ENCODE data around the gene PHF1. TPM values are rescaled to one million over a fixed set of nuclear protein-coding genes. Genes with fewer than 3 reads are reported as not detected.

Gene PHF1
- total RNA-seq, 2 donors from 2014 or later = 51.8 to 69.8 TPM

- Histone ChIP-seq H3K27ac (peak overlapping the region; percentile 91 to 95), H3K36me3 (no peaks in the 10 kb centered on the region), H3K4me3 (peak overlapping the region; percentile 54 to 66), H3K4me1 (peaks cover 0 to 54% of the 10 kb centered on the region in 2 donors), H3K9me3 (no peaks in the 10 kb centered on the region), H3K27me3 (no peaks in the 10 kb centered on the region)
- DNase-seq (ENCODE audit: low spot score) = peak; percentile 88
- TF ChIP-seq CTCF (IDR thresholded peaks at IDR 0.05) = peak; percentile 41 to 83
Observed at GRCh38 chr6:33425668-33426577, 15.1 kb downstream of the PHF1 start.

GRCh38 chr6:33426590-33427511, 16.0 kb downstream of the PHF1 start:
- Histone ChIP-seq H3K36me3 (no peaks in the 10 kb centered on the region), H3K9me3 (no peaks in the 10 kb centered on the region), H3K27me3 (no peaks in the 10 kb centered on the region), H3K4me3 (peak overlapping the region; percentile 60 to 66), H3K27ac (peak overlapping the region; percentile 91 to 95), H3K4me1 (peaks cover 0 to 64% of the 10 kb centered on the region in 2 donors)
- no peak for TF ChIP-seq CTCF (IDR thresholded peaks at IDR 0.05)
- DNase-seq (ENCODE audit: low spot score) = no peak

GRCh38 chr6:33427585-33428223, 16.9 kb downstream of the PHF1 start:
- peaks cover 0 to 72% of the 10 kb centered on the region in 2 donors for H3K4me1 ChIP-seq

GRCh38 chr6:33428224-33428965, 17.6 kb downstream of the PHF1 start:
- TF ChIP-seq CTCF (IDR thresholded peaks at IDR 0.05) = peak in 1 of 2 donors; percentile 29
- peaks cover 0 to 76% of the 10 kb centered on the region in 2 donors for H3K4me1 ChIP-seq
- peak overlapping the region; percentile 62 to 67 for H3K27ac ChIP-seq

More at GRCh38 chr6:33427585-33428223, 16.9 kb downstream of the PHF1 start:
- TF ChIP-seq CTCF (IDR thresholded peaks at IDR 0.05) = no peak
- H3K27ac ChIP-seq = peak overlapping the region; percentile 91 to 95
- no peak for DNase-seq (ENCODE audit: low spot score)
- H3K27me3 ChIP-seq = no peaks in the 10 kb centered on the region
- no peaks in the 10 kb centered on the region for H3K36me3 ChIP-seq
- H3K4me3 ChIP-seq = peak overlapping the region; percentile 60 to 66
- H3K9me3 ChIP-seq = no peaks in the 10 kb centered on the region

More at GRCh38 chr6:33428224-33428965, 17.6 kb downstream of the PHF1 start:
- Histone ChIP-seq H3K4me3 (peak overlapping the region; percentile 60 to 66), H3K36me3 (no peaks in the 10 kb centered on the region), H3K9me3 (no peaks in the 10 kb centered on the region), H3K27me3 (no peaks in the 10 kb centered on the region)
- no peak for DNase-seq (ENCODE audit: low spot score)
